ENCODE measurements around the gene FCMR.

DNA sequence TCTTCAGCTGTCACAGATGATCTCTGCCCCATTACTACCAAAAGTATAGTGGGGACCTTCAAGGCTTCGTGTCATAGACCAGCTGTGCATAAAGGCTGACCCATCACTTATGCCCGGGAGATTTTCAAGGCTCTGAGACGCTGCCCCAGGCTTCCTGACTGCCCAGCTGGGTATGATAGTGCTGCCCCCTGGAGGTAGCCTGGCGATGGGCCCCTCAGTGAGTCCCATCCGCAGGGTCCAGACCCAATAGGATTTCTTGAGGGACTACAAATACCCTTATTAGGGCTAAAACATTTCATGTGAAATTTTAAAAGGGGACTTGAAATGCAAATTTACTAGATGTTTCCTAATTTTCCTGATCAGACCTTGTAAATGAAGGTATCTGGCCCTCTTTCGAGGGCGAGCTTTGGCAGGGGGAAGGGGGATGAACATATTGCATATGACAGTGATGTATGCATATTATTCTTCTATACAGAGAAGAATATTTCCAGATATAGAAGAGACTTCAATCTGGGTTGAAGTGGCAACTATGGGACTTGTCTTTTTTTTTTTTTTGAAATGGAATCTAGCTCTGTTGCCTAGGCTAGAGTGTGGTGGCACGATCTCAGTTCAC lies 11.7 kb upstream of the FCMR start:
- TF ChIP-seq, protein P1, sequence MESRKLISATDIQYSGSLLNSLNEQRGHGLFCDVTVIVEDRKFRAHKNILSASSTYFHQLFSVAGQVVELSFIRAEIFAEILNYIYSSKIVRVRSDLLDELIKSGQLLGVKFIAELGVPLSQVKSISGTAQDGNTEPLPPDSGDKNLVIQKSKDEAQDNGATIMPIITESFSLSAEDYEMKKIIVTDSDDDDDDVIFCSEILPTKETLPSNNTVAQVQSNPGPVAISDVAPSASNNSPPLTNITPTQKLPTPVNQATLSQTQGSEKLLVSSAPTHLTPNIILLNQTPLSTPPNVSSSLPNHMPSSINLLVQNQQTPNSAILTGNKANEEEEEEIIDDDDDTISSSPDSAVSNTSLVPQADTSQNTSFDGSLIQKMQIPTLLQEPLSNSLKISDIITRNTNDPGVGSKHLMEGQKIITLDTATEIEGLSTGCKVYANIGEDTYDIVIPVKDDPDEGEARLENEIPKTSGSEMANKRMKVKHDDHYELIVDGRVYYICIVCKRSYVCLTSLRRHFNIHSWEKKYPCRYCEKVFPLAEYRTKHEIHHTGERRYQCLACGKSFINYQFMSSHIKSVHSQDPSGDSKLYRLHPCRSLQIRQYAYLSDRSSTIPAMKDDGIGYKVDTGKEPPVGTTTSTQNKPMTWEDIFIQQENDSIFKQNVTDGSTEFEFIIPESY (IDR thresholded peaks at IDR 0.05): no peak
- TF ChIP-seq RAD21 (IDR thresholded peaks at IDR 0.05): peak; percentile 48 to 75
- TF ChIP-seq, protein P2, sequence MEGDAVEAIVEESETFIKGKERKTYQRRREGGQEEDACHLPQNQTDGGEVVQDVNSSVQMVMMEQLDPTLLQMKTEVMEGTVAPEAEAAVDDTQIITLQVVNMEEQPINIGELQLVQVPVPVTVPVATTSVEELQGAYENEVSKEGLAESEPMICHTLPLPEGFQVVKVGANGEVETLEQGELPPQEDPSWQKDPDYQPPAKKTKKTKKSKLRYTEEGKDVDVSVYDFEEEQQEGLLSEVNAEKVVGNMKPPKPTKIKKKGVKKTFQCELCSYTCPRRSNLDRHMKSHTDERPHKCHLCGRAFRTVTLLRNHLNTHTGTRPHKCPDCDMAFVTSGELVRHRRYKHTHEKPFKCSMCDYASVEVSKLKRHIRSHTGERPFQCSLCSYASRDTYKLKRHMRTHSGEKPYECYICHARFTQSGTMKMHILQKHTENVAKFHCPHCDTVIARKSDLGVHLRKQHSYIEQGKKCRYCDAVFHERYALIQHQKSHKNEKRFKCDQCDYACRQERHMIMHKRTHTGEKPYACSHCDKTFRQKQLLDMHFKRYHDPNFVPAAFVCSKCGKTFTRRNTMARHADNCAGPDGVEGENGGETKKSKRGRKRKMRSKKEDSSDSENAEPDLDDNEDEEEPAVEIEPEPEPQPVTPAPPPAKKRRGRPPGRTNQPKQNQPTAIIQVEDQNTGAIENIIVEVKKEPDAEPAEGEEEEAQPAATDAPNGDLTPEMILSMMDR (IDR thresholded peaks at IDR 0.05; ENCODE audit: low read depth, low read length, missing input control): peak; percentile 60
- no peak for TF ChIP-seq EGR1 (IDR thresholded peaks at IDR 0.05; ENCODE audit: low read depth in 2 of 2)
- TF ChIP-seq, protein P3, sequence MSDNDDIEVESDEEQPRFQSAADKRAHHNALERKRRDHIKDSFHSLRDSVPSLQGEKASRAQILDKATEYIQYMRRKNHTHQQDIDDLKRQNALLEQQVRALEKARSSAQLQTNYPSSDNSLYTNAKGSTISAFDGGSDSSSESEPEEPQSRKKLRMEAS (IDR thresholded peaks at IDR 0.05): no peak
- TF ChIP-seq, protein P4, sequence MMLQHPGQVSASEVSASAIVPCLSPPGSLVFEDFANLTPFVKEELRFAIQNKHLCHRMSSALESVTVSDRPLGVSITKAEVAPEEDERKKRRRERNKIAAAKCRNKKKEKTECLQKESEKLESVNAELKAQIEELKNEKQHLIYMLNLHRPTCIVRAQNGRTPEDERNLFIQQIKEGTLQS (IDR thresholded peaks at IDR 0.05): no peak
- TF ChIP-seq YY1 (IDR thresholded peaks at IDR 0.05): no peak
- no peak for TF ChIP-seq TAF1 (conservative IDR thresholded peaks at IDR 0.05)
- no peak for TF ChIP-seq FOXA1 (IDR thresholded peaks at IDR 0.05)
- TF ChIP-seq JUND (IDR thresholded peaks at IDR 0.05): no peak
- TF ChIP-seq, protein P5, sequence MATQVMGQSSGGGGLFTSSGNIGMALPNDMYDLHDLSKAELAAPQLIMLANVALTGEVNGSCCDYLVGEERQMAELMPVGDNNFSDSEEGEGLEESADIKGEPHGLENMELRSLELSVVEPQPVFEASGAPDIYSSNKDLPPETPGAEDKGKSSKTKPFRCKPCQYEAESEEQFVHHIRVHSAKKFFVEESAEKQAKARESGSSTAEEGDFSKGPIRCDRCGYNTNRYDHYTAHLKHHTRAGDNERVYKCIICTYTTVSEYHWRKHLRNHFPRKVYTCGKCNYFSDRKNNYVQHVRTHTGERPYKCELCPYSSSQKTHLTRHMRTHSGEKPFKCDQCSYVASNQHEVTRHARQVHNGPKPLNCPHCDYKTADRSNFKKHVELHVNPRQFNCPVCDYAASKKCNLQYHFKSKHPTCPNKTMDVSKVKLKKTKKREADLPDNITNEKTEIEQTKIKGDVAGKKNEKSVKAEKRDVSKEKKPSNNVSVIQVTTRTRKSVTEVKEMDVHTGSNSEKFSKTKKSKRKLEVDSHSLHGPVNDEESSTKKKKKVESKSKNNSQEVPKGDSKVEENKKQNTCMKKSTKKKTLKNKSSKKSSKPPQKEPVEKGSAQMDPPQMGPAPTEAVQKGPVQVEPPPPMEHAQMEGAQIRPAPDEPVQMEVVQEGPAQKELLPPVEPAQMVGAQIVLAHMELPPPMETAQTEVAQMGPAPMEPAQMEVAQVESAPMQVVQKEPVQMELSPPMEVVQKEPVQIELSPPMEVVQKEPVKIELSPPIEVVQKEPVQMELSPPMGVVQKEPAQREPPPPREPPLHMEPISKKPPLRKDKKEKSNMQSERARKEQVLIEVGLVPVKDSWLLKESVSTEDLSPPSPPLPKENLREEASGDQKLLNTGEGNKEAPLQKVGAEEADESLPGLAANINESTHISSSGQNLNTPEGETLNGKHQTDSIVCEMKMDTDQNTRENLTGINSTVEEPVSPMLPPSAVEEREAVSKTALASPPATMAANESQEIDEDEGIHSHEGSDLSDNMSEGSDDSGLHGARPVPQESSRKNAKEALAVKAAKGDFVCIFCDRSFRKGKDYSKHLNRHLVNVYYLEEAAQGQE (IDR thresholded peaks at IDR 0.05): no peak
- no peak for TF ChIP-seq GABPA (IDR thresholded peaks at IDR 0.05 in 1 of 2, conservative IDR thresholded peaks at IDR 0.05 in 1 of 2)
- no peak for TF ChIP-seq HNF4G (IDR thresholded peaks at IDR 0.05)
- no peak for TF ChIP-seq RXRA (IDR thresholded peaks at IDR 0.05)

All from liver (tissue), 3 donors.